ENCODE data around the gene EIF4E1B. TPM values are rescaled to one million over a fixed set of nuclear protein-coding genes. Genes with fewer than 3 reads are reported as not detected.

The EIF4E1B gene
- total and polyA plus RNA-seq, 10 donors = not detected

DNA sequence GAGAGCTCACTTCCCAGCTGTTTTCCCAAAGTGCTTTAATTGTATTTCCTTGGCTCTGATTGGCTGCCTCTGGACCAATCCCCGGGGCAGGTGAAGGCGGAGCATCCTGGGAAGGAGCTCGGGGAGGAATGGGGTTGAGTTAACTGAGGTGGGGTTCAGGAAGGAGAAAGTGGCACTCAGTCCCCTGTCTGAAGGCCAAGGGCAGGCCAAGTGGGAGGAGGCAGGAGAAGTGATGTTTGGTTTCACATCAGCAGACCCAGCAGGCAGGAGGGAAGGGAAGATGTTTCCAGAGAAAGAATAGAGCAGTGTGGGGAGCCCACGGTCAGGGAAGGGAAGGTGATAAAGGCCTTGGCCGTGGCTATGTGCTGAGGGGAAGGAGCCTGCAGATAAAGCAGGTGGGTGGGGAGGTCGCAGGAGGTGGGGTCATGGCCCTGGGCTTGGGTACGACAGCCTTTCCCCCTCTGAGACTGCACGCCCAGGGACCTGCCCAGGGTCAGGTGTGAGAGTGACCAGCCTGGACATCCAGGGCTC is 19.9 kb downstream of the EIF4E1B start:
- TF ChIP-seq, protein P1, sequence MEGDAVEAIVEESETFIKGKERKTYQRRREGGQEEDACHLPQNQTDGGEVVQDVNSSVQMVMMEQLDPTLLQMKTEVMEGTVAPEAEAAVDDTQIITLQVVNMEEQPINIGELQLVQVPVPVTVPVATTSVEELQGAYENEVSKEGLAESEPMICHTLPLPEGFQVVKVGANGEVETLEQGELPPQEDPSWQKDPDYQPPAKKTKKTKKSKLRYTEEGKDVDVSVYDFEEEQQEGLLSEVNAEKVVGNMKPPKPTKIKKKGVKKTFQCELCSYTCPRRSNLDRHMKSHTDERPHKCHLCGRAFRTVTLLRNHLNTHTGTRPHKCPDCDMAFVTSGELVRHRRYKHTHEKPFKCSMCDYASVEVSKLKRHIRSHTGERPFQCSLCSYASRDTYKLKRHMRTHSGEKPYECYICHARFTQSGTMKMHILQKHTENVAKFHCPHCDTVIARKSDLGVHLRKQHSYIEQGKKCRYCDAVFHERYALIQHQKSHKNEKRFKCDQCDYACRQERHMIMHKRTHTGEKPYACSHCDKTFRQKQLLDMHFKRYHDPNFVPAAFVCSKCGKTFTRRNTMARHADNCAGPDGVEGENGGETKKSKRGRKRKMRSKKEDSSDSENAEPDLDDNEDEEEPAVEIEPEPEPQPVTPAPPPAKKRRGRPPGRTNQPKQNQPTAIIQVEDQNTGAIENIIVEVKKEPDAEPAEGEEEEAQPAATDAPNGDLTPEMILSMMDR (IDR thresholded peaks at IDR 0.05 in 8 of 11, conservative IDR thresholded peaks at IDR 0.05 in 3 of 11) = no peak
- intact Hi-C loops (cut with DNase I; ENCODE audit: low total_unique reads) = no loop called here
- Histone ChIP-seq H3K4me1 (peaks cover 17 to 80% (median 52%) of the 10 kb centered on the region in 6 donors), H3K9me3 (no peaks in the 10 kb centered on the region), H3K36me3 (peaks cover 0 to 34% (median 16%) of the 10 kb centered on the region in 6 donors), H3K4me3 (no peak overlapping the region), H3K27me3 (replicated peaks in 1 of 7) (no peaks in the 10 kb centered on the region), H3K27ac (no peak overlapping the region)
- DNase-seq = no peak
- 75 to 83% (median 83%) methylated on average over 8 of the region's 8 CpGs for WGBS, 5 donors

- Histone ChIP-seq H3K36me3 (peaks cover 0 to 45% (median 20%) of the 10 kb centered on the region in 6 donors), H3K27ac (no peak overlapping the region), H3K4me1 (peaks cover 15 to 74% (median 49%) of the 10 kb centered on the region in 6 donors), H3K4me3 (no peak overlapping the region), H3K9me3 (no peaks in the 10 kb centered on the region), H3K27me3 (replicated peaks in 1 of 7) (no peaks in the 10 kb centered on the region)
- WGBS, 5 donors = 80 to 90% (median 87%) methylated on average over 17 of the region's 17 CpGs
- intact Hi-C loops (cut with DNase I; ENCODE audit: low total_unique reads) = no loop called here
- no peak for TF ChIP-seq POLR2AphosphoS5 (IDR thresholded peaks at IDR 0.05)
- TF ChIP-seq, protein P1 (IDR thresholded peaks at IDR 0.05 in 8 of 11, conservative IDR thresholded peaks at IDR 0.05 in 3 of 11) = no peak
- TF ChIP-seq POLR2A (IDR thresholded peaks at IDR 0.05) = no peak
- no peak for DNase-seq
Measured at GRCh38 chr5:176651472-176651980, 21.1 kb downstream of the EIF4E1B start.

- H3K9me3 ChIP-seq = no peaks in the 10 kb centered on the region
- H3K36me3 ChIP-seq = peaks cover 0 to 51% (median 26%) of the 10 kb centered on the region in 6 donors
- no peak overlapping the region for H3K4me3 ChIP-seq
- no peaks in the 10 kb centered on the region for H3K27me3 ChIP-seq (replicated peaks in 1 of 7)
- H3K4me1 ChIP-seq = peaks cover 13 to 70% (median 45%) of the 10 kb centered on the region in 6 donors
- no peak for DNase-seq
- no peak overlapping the region for H3K27ac ChIP-seq
- WGBS, 5 donors = 76 to 87% (median 86%) methylated on average over 8 of the region's 8 CpGs
- TF ChIP-seq, protein P1 (IDR thresholded peaks at IDR 0.05 in 8 of 11, conservative IDR thresholded peaks at IDR 0.05 in 3 of 11) = no peak
- no peak for TF ChIP-seq POLR2AphosphoS5 (IDR thresholded peaks at IDR 0.05)
- no peak for TF ChIP-seq POLR2A (IDR thresholded peaks at IDR 0.05)
- intact Hi-C loops (cut with DNase I; ENCODE audit: low total_unique reads) = no loop called here
Measured at GRCh38 chr5:176652136-176652535, 21.7 kb downstream of the EIF4E1B start.

- no peak overlapping the region for H3K4me3 ChIP-seq
- 78 to 86% (median 86%) methylated on average over 16 to 18 of the region's 18 CpGs for WGBS, 5 donors
- H3K9me3 ChIP-seq = no peaks in the 10 kb centered on the region
- intact Hi-C loops (cut with DNase I; ENCODE audit: low total_unique reads) = no loop called here
- no peaks in the 10 kb centered on the region for H3K27me3 ChIP-seq (replicated peaks in 1 of 7)
- peaks cover 11 to 71% (median 45%) of the 10 kb centered on the region in 6 donors for H3K4me1 ChIP-seq
- peak overlapping the region in 1 of 8 donors; percentile 53 for H3K27ac ChIP-seq
- TF ChIP-seq, protein P1 (IDR thresholded peaks at IDR 0.05 in 8 of 11, conservative IDR thresholded peaks at IDR 0.05 in 3 of 11) = no peak
- TF ChIP-seq POLR2A (IDR thresholded peaks at IDR 0.05) (no peak), POLR2AphosphoS5 (IDR thresholded peaks at IDR 0.05) (peak in 1 of 3 donors; percentile 6)
- peak; percentile 73 for DNase-seq
- H3K36me3 ChIP-seq = peaks cover 0 to 57% (median 28%) of the 10 kb centered on the region in 6 donors
Measured at GRCh38 chr5:176653401-176654385, 23.2 kb downstream of the EIF4E1B start.

Data from spleen (tissue), 11 donors.